Measurements from ENCODE around the gene NGLY1.

- TF ChIP-seq CTCF (conservative IDR thresholded peaks at IDR 0.05; ENCODE audit: low read depth, low read length): no peak
- no peak for TF ChIP-seq EZH2 (IDR thresholded peaks at IDR 0.05; ENCODE audit: low read length, unreplicated experiment)
Measured at GRCh38 chr3:25751725-25752124, 31.5 kb downstream of the NGLY1 start.

Measured in PC-3 (cell line).